Neural progenitor cell (in vitro differentiated cells): ENCODE measurements around the gene TM9SF4.

Source experiments
- CTCF ChIP-seq: fragments of 200-600 bp; sonication (generic); IDR thresholded peaks from 2 replicates; pipeline ENCODE4 v1.5.1; 2017; ENCODE audit warnings: antibody characterized with exemption, mild to moderate bottlenecking
- EZH2 ChIP-seq: fragments of 200-600 bp; sonication (generic); IDR thresholded peaks from 2 replicates; pipeline ENCODE4 v1.6.1; 2017; ENCODE audit warnings: antibody characterized with exemption, mild to moderate bottlenecking, moderate library complexity
- EZH2phosphoT487 ChIP-seq: fragments of 200-600 bp; sonication (generic); IDR thresholded peaks from 2 replicates; pipeline ENCODE4 v1.6.1; 2017; ENCODE audit warnings: antibody characterized with exemption

GRCh38 chr20:32130352-32130751 lies 20.8 kb downstream of the TM9SF4 start:
- TF ChIP-seq CTCF, result no peak
- TF ChIP-seq EZH2, result no peak
- TF ChIP-seq EZH2phosphoT487, result no peak
